ENCODE data around the gene OLA1.

- TF ChIP-seq REST (IDR thresholded peaks at IDR 0.05; ENCODE audit: low read depth) (no peak), ZBTB7A (IDR thresholded peaks at IDR 0.05; ENCODE audit: low read depth) (no peak), EP300 (IDR thresholded peaks at IDR 0.05; ENCODE audit: borderline replicate concordance) (no peak), RAD21 (IDR thresholded peaks at IDR 0.05; ENCODE audit: low read depth) (no peak), TCF12 (IDR thresholded peaks at IDR 0.05; ENCODE audit: low read depth) (no peak), YY1 (IDR thresholded peaks at IDR 0.05; ENCODE audit: low read depth) (no peak), NFIC (IDR thresholded peaks at IDR 0.05) (no peak), MAX (IDR thresholded peaks at IDR 0.05) (no peak), TAF1 (IDR thresholded peaks at IDR 0.05; ENCODE audit: low read depth) (no peak), USF1 (IDR thresholded peaks at IDR 0.05) (no peak), CREB1 (IDR thresholded peaks at IDR 0.05; ENCODE audit: low read depth) (no peak), CEBPB (IDR thresholded peaks at IDR 0.05) (no peak), EGR1 (IDR thresholded peaks at IDR 0.05) (no peak), TEAD4 (IDR thresholded peaks at IDR 0.05) (no peak)
Measured at GRCh38 chr2:174106736-174107135, 141.6 kb downstream of the OLA1 start.
